Measurements from ENCODE around the gene TIMM22.

The TIMM22 gene

DNA sequence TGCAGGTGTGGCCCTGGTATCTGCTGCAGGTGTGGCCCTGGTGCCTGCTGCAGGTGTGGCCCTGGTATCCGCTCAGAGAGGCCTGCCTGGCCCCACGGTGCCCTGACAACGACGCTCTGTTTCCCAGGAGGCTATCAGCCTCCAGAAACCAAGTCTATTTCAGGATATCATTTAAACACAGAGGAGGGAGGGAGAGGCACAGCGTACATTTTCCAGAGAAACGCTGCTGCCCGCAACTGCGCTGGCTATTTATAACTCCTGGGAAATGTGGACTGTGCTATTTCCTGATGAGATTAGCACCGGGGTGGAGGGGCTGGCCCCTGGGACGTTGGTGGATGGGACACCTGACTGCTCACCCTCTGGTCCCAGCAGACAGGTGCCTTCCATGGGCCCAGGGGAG lies 22.5 kb downstream of the TIMM22 start:
- no peak for DNase-seq (ENCODE audit: low read depth in 2 of 2)

GRCh38 chr17:1021147-1021546 lies 24.2 kb downstream of the TIMM22 start:
- no peak for DNase-seq (ENCODE audit: low read depth in 2 of 2)

DNA sequence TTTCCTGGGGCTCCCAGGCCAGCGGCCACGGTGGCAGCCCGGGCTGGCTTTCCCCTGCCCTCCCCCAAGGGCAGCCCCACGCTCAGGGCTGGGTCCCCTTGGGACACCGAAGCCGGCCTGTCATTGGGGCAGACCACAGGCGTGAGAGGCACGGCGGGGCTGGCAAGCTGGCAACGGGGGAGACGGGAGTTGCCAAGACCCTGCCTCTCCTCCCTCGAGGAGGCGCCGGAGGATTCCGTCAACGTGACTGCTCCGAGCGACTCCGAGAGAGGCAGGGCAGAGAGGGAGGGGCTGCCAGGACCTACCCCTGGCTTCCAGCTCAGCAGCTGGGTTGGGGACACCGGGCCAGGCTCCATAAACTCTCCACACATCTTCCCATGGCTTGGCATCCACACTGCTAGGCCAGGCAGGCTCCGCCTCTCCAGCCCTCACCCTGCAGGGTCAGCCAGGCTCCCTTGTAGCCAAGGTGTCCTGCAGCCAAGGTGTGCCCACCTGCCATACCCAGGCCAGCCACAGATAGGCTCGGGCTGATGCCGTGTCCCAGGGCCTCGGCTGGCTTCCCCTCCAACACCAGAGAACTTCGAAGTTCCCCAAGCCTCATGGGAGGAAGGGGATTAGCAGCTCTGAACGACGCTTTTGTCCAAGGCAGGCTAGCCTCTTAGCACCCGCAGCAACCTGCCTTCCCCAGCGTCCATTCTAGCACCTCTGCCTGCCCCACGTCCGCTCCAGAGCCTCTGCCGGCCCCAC lies 25.5 kb downstream of the TIMM22 start:
- no peak for DNase-seq (ENCODE audit: low read depth in 2 of 2)

DNA sequence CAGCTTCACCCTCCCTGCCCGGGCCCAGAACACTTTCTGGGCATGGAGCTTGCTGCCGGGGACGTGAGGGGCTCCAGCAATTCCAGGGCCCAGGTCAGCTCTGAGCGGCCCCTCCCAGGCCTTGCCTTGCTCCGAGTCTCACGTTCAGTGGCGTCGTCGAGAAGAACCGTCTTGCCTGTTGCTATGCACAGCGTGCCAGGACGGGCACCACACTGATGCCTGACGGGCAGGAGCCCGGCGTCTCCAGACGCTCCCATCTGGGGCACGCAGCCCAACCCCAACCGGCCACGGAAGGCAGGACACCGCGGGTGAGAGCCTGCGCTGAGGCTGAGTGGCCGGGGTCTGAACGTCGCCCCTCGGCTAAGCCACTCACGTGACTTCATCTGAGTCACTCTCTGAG lies 27.1 kb downstream of the TIMM22 start:
- DNase-seq (ENCODE audit: low read depth in 2 of 2) = no peak

- no peak for DNase-seq (ENCODE audit: low read depth in 2 of 2)
These were observed 29.0 kb downstream of the TIMM22 start for GRCh38 chr17:1025733-1026598.

DNA sequence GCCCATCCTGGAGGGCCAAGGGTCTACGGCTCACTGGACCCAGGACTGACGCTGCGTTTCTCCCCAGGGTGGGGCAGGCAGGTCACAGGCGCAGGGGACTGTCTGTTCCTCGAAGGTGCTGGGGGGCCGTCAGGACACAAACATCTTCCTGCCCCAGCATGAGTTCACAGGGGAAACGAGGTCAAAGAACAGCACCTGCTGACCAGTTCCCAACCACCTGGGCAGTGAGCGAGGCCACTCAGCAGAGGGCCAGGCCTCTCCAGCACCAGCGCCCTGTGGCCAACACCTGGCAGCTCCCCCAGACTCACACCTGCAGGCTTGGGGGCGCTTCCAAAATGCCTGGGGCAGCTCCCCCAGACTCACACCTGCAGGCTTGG lies 29.7 kb downstream of the TIMM22 start:
- no peak for DNase-seq (ENCODE audit: low read depth in 2 of 2)

DNA sequence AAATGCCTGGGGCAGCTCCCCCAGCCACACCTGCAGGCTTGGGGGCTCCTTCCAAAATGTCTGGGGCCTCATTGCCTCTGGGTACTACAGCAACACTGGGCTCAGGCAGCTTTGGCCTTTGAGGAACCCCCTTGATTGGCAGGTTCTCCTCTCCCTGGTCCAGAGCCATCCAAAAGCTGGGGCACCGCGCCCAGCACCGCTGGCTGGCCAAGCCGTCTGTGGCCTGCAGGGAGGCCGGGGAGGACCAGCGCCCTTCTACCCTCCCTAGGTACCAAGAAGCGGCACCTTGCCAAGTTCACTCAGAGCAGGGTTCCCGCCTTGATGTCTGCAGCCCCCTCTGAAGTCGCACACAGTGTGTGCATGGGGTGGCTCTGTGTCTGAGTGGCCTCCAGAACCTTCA lies 30.1 kb downstream of the TIMM22 start:
- DNase-seq (ENCODE audit: low read depth in 2 of 2) = no peak

GRCh38 chr17:1029196-1029921 lies 32.4 kb downstream of the TIMM22 start:
- DNase-seq (ENCODE audit: low read depth in 2 of 2) = no peak

- no peak for DNase-seq (ENCODE audit: low read depth in 2 of 2)
These were observed 33.2 kb downstream of the TIMM22 start for GRCh38 chr17:1029922-1030644.

DNA sequence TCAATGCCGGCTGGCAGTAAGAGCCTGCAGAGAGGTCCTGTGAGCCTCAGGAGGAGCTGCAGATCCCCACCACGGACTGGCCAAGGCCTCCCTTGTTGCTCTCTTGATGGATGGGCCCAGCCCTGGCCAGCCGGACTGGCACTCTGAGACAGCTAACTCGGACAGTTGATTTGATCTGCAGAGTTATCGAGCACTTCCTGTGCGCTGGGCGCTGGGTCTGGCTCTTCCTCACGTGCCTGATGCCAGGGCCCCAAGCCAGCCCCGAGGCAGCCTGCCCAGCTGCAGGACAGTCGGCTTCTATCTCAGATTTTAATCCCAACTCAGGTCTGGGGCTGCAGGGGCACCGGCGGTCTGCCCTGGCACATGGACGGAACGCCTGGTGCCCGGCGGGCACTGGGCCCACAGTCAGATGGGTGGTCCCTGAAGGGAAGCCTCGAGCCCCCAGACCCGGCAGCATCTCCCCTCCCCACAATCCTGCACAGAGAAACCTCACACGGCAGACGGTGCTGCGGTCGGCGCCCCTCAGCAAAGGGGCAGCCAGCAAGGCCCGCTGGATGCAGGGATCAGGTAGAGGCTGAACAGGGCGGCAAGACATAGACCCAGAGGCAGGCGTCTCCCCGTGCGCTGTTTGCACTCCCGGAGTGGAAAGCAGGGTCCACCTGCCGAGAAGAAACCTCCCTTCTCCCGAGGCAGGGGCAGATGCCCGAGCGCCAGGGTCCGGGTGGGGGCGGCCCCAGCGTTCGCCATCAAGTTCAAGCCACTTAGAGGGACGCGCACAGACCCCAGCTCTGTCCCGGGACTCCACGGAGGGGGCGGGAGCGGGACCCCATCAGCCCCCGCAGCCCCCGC lies 34.0 kb downstream of the TIMM22 start:
- DNase-seq (ENCODE audit: low read depth in 2 of 2) = no peak

GRCh38 chr17:1031711-1032110 lies 34.8 kb downstream of the TIMM22 start:
- no peak for DNase-seq (ENCODE audit: low read depth in 2 of 2)

- DNase-seq (ENCODE audit: low read depth in 2 of 2) = no peak
These were observed 35.5 kb downstream of the TIMM22 start for GRCh38 chr17:1032391-1032790.

GRCh38 chr17:1033503-1033902 lies 36.6 kb downstream of the TIMM22 start:
- no peak for DNase-seq (ENCODE audit: low read depth in 2 of 2)

DNA sequence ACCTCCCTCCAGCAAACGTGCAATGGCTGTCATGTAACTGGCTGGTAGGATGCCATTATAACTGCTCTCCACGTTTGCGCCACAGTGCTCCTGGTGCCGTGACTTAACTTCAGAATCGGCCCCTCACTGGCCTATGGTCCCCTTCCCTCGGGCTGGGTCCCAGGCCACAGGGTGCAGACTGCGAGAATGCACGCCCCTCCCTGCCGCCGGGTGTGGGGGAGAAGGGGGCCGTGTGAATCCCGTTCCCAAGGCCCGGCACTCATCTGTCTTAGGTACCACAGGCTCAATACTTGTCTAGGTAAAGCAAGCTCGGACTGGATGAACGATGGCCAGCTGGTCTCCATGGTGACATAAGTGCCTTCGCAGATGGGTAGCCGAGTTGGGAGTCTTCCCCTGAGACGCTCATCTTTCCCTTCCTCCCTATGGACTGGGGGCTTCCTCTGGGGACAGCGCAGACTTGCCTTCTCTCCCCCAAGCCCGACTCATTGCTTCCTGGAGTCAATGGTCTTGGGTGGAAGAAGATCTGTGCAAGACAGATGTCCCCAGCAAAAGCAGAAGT lies 37.8 kb downstream of the TIMM22 start:
- no peak for DNase-seq (ENCODE audit: low read depth in 2 of 2)

DNA sequence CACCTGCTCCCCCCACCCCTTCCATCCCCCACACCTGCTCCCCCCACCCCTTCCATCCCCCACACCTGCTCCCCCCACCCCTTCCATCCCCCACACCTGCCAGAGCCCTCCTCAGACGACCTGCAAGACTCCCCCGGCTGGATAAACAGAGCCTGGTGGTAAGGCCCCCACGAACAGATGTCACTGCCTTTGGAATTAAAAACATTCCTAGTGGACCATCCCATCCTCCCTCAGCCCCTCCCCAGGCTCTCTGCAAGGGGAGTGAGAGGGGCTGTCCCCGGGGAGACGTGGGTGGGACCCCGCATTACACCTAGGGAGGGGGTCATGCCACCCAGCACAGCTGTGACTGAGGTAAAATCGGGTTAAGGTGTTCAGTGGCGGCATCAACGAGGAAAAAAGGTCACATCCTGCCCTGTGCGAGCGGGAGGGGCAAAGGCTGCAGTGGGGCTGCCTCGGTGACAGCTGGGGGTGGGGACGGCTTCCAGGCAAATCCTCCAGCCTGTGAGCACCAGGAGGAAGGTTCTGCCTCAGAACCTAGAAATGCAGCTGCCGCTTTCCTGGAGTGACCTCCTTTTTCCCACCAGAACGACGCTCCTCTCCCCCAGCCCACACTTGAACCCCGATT lies 38.7 kb downstream of the TIMM22 start:
- no peak for DNase-seq (ENCODE audit: low read depth in 2 of 2)

GRCh38 chr17:1036171-1036844 lies 39.4 kb downstream of the TIMM22 start:
- DNase-seq (ENCODE audit: low read depth in 2 of 2) = no peak

- DNase-seq (ENCODE audit: low read depth in 2 of 2) = no peak
These were observed 39.9 kb downstream of the TIMM22 start for GRCh38 chr17:1036845-1037237.

DNA sequence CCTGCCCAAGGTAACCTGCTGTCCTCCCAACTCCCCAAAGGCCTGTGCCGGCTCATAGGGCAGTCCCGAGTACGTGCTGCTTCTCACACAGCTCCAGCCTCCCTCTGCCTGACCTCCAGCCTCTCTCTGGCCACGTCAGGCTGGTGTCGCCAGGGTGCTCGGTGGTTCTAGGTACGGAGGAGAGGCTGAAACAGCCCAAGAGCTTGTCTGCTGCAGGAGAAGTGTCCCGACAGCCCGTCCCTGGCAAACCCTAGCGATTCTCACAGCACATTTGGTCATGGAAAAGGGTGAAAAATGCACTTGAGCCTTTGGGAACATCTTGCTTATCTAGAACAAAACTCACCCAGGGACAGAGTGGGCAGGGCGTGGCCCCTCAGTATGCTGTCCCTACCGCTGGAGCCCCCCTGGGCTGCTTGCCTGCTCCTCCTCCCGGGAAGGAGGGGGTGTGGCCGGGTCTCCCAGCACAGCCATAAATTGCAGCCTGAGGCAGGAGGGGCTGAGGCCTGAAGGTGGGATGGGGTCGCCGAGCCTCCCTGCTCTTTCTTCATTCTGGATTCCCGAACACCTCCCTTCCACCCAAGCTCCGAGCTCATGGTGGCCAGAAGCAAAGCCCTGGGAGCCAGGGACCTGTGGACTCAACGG lies 40.4 kb downstream of the TIMM22 start:
- DNase-seq (ENCODE audit: low read depth in 2 of 2) = no peak

All from stimulated activated CD4-positive, alpha-beta T cell treated with anti-CD3 and anti-CD28 coated beads, Interleukin-4, amount 100 ng/mL, for 48 hours (primary cell).